ENCODE results near the gene CRYBG1.

DNA sequence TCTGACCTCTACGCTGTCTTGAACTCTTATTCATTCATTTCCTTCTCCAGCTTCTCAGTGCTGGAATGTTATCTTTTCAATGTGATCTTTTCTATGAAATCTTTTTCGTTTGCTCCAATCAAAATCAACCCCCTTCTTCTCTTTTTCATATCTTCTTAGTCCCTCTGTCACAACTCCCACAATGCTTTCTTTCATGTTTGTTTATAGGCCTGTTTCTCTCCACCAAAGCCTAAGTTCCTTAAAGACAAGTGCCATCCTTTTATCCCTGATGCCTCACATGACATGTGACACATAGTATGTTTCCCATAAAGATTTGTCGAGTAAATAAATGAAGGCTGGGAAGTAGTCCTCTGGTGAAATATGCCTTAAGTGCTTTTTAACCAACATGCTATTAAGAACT, 38.1 kb downstream of the CRYBG1 start:
- TF ChIP-seq CTCF (IDR thresholded peaks at IDR 0.05; ENCODE audit: low read length) (no peak), EZH2 (optimal IDR thresholded peaks at IDR 0.05; ENCODE audit: low read depth, low read length) (no peak)
